ENCODE measurements around the gene CASZ1.

DNA sequence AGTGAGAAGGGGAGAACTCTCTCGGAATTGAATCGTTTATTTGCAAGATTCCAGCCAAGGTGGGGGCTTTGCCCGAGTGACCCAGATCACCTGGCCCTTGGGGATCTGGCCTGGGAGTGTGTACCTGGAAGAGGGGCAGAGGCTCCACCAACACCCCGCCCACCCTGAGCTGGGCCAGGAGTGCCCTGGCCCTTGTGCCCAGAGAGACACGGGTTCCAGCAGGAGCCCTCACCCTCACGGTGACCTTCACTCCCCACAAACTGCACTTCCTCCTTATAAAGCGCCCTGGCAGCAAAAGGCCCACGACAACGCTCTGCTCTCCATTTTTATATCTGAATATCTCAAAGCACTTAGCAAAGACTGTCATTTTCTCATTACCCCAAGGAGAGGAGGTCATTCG lies 16.6 kb downstream of the CASZ1 start:
- TF ChIP-seq POLR2A (IDR thresholded peaks at IDR 0.05; ENCODE audit: low read depth, low read length) (no peak), TAF1 (IDR thresholded peaks at IDR 0.05; ENCODE audit: borderline replicate concordance, low read depth, low read length) (no peak)

Measured in GM12892 (cell line).